Keratinocyte (primary cell): Measurements from ENCODE around the gene SPRY2. TPM values are rescaled to one million over a fixed set of nuclear protein-coding genes. Genes with fewer than 3 reads are reported as not detected.

Source experiments
- DNase-seq: peaks from one replicate; pipeline ENCODE4 v3.0.0-alpha.2; 2011; ENCODE audit warnings: low read depth, missing footprints, low spot score
- FAIRE-seq: peaks from 2 replicates; lab custom pipeline; 2011; peaks lifted over from hg19 to GRCh38; lab: Jason Lieb, UNC
- H2AFZ ChIP-seq: 2 replicates; pipeline ENCODE4 v1.6.0; 2012; ENCODE audit warnings: low read length, control low read depth, inconsistent platforms; ENCODE audit not compliant: control insufficient read depth
- H3K27ac ChIP-seq: 2 replicates; pipeline ENCODE4 v1.5.1; 2011; ENCODE audit warnings: low read length; ENCODE audit not compliant: control insufficient read depth, insufficient read depth
- H3K27me3 ChIP-seq: 3 replicates; pipeline ENCODE4 v1.6.0; 2011; ENCODE audit warnings: low read length; ENCODE audit not compliant: control insufficient read depth, insufficient read depth; ENCODE audit errors: extremely low read depth
- H3K36me3 ChIP-seq, 2 experiments: 2 replicates in 1 of 2; 3 replicates in 1 of 2; pipeline ENCODE4 v1.5.1; 2011; ENCODE audit warnings: low read length in 2 of 2, mild to moderate bottlenecking in 1 of 2; ENCODE audit not compliant: control insufficient read depth in 2 of 2, insufficient read depth in 2 of 2; ENCODE audit errors: extremely low read depth in 1 of 2
- H3K4me1 ChIP-seq: 3 replicates; pipeline ENCODE4 v1.5.1; 2011; ENCODE audit warnings: low read length; ENCODE audit not compliant: control insufficient read depth, insufficient read depth; ENCODE audit errors: extremely low read depth
- H3K4me2 ChIP-seq: 3 replicates; pipeline ENCODE4 v1.6.0; 2011; ENCODE audit warnings: low read depth, low read length; ENCODE audit not compliant: control insufficient read depth, insufficient read depth; ENCODE audit errors: extremely low read depth
- H3K4me3 ChIP-seq, 3 experiments: fragments of 200-600 bp in 1 of 3; sonication (generic) in 1 of 3; 2 replicates in 2 of 3; 3 replicates in 1 of 3; pipeline ENCODE4 v1.5.1; 2011 to 2016; ENCODE audit warnings: low read length in 3 of 3, mild to moderate bottlenecking in 3 of 3, control low read depth in 2 of 3, inconsistent platforms in 1 of 3, low read depth in 1 of 3, mixed read lengths in 1 of 3, mixed run types in 1 of 3, moderate library complexity in 1 of 3; ENCODE audit not compliant: control insufficient read depth in 2 of 3, insufficient read depth in 2 of 3; ENCODE audit errors: extremely low read depth in 1 of 3
- H3K79me2 ChIP-seq: 2 replicates; pipeline ENCODE4 v1.6.0; 2012; ENCODE audit warnings: low read length; ENCODE audit not compliant: control insufficient read depth, insufficient read depth
- H3K9ac ChIP-seq: 3 replicates; pipeline ENCODE4 v1.6.0; 2011; ENCODE audit warnings: low read length; ENCODE audit not compliant: control insufficient read depth, insufficient read depth; ENCODE audit errors: extremely low read depth
- H3K9me1 ChIP-seq: 3 replicates; pipeline ENCODE4 v1.6.0; 2011; ENCODE audit warnings: low read length; ENCODE audit not compliant: control insufficient read depth, insufficient read depth; ENCODE audit errors: extremely low read depth
- H3K9me3 ChIP-seq: 2 replicates; pipeline ENCODE4 v1.5.1; 2012; ENCODE audit warnings: low read depth, low read length; ENCODE audit not compliant: control insufficient read depth
- H4K20me1 ChIP-seq: 3 replicates; pipeline ENCODE4 v1.6.0; 2011; ENCODE audit warnings: low read length; ENCODE audit not compliant: control insufficient read depth, insufficient read depth; ENCODE audit errors: extremely low read depth
- EZH2 ChIP-seq: IDR thresholded peaks from one replicate; pipeline ENCODE4 v1.6.1; 2012; ENCODE audit warnings: inconsistent platforms, mild to moderate bottlenecking, low read length, moderate library complexity
- dilution Hi-C: fragments of 300-500 bp; cut with MboI; formaldehyde crosslinking; loops from one replicate; pipeline ENCODE4 v1.7.0; 2020; ENCODE audit warnings: low sequenced_read_pairs; ENCODE audit not compliant: extremely low pct_ligation_motif_present
- polyA plus RNA-seq, 5 experiments: library from polyadenylated mRNA; depleted of rRNA in 3 of 5; stranded (reverse) in 3 of 5; stranded (forward) in 1 of 5; unstranded in 1 of 5; fragments of >200 nt; gene quantifications; 1 replicate in 1 of 5; 2 replicates in 3 of 5; 3 replicates in 1 of 5; pipeline versions ENCODE4 v1.2.1 to v1.2.3, GENCODE V29; 2011 to 2012; ENCODE audit warnings: missing spikeins in 2 of 5, low read depth in 1 of 5, low replicate concordance in 1 of 5
- TF ChIP-seq, protein P1 (sequence below), 3 experiments: IDR thresholded peaks in 1 of 3; conservative IDR thresholded peaks in 1 of 3; optimal IDR thresholded peaks in 1 of 3; 2 replicates in 2 of 3; 3 replicates in 1 of 3; pipeline versions ENCODE3 to v1.5.1; 2011; ENCODE audit warnings: low read length in 3 of 3, mild to moderate bottlenecking in 3 of 3, moderate library complexity in 2 of 3, control low read depth in 1 of 3, inconsistent platforms in 1 of 3; ENCODE audit not compliant: insufficient read depth in 2 of 3; ENCODE audit errors: extremely low read depth in 1 of 3

SPRY2 gene
- polyA plus RNA-seq, 1 donor (not counting 4 experiments of a cell fraction or from before 2014, with no cell fraction given): 28.4 TPM

- no peaks in the 10 kb centered on the region for H3K79me2 ChIP-seq
- no peak overlapping the region for H3K9ac ChIP-seq
- no peak overlapping the region for H3K4me3 ChIP-seq
- dilution Hi-C loops: no loop called here
- no peaks in the 10 kb centered on the region for H3K9me1 ChIP-seq
- no peak overlapping the region for H3K4me2 ChIP-seq
- FAIRE-seq (no peak), DNase-seq (no peak)
- TF ChIP-seq, protein P1, sequence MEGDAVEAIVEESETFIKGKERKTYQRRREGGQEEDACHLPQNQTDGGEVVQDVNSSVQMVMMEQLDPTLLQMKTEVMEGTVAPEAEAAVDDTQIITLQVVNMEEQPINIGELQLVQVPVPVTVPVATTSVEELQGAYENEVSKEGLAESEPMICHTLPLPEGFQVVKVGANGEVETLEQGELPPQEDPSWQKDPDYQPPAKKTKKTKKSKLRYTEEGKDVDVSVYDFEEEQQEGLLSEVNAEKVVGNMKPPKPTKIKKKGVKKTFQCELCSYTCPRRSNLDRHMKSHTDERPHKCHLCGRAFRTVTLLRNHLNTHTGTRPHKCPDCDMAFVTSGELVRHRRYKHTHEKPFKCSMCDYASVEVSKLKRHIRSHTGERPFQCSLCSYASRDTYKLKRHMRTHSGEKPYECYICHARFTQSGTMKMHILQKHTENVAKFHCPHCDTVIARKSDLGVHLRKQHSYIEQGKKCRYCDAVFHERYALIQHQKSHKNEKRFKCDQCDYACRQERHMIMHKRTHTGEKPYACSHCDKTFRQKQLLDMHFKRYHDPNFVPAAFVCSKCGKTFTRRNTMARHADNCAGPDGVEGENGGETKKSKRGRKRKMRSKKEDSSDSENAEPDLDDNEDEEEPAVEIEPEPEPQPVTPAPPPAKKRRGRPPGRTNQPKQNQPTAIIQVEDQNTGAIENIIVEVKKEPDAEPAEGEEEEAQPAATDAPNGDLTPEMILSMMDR (optimal IDR thresholded peaks at IDR 0.05 in 1 of 3, IDR thresholded peaks at IDR 0.05 in 1 of 3, conservative IDR thresholded peaks at IDR 0.05 in 1 of 3; ENCODE audit: extremely low read depth in 1 of 3, insufficient read depth in 2 of 3, low read length in 3 of 3): no peak
- TF ChIP-seq EZH2: no peak
- no peak overlapping the region for H3K27ac ChIP-seq
- no peaks in the 10 kb centered on the region for H3K36me3 ChIP-seq
- H3K9me3 ChIP-seq: no peaks in the 10 kb centered on the region
- no peaks in the 10 kb centered on the region for H3K4me1 ChIP-seq
- H2AFZ ChIP-seq: no peak overlapping the region
- no peaks in the 10 kb centered on the region for H3K27me3 ChIP-seq
- no peaks in the 10 kb centered on the region for H4K20me1 ChIP-seq
Measured at GRCh38 chr13:80382576-80382975, 41.6 kb upstream of the SPRY2 start.

DNA sequence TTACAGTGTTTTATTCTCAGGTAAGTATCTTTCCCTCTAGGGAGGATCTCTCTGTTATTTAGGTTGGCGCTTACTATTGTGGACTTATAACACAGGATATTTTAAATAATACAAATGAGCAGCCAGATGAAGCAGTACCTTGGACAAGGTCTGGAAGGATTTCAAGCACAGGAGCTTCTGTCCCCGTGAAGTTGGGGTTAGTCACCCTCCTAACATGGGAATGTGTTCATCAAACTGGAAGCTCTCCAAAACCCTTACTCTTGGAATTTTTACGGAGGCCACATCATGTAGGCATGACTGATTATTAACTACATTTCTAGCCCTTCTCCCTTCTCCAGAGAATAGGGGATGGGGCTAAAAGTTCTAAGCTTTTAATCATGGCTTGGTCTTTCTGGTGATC lies 38.3 kb upstream of the SPRY2 start:
- H3K9me1 ChIP-seq: no peaks in the 10 kb centered on the region
- H3K4me3 ChIP-seq: no peak overlapping the region
- H2AFZ ChIP-seq: no peak overlapping the region
- no peaks in the 10 kb centered on the region for H3K4me1 ChIP-seq
- no peaks in the 10 kb centered on the region for H3K36me3 ChIP-seq
- H4K20me1 ChIP-seq: no peaks in the 10 kb centered on the region
- no peak overlapping the region for H3K9ac ChIP-seq
- H3K4me2 ChIP-seq: no peak overlapping the region
- FAIRE-seq (no peak), DNase-seq (peak; percentile 4)
- TF ChIP-seq, protein P1 (optimal IDR thresholded peaks at IDR 0.05 in 1 of 3, IDR thresholded peaks at IDR 0.05 in 1 of 3, conservative IDR thresholded peaks at IDR 0.05 in 1 of 3; ENCODE audit: extremely low read depth in 1 of 3, insufficient read depth in 2 of 3, low read length in 3 of 3): no peak
- no peak for TF ChIP-seq EZH2
- H3K27me3 ChIP-seq: no peaks in the 10 kb centered on the region
- no peak overlapping the region for H3K27ac ChIP-seq
- no peaks in the 10 kb centered on the region for H3K79me2 ChIP-seq
- dilution Hi-C loops: no loop called here
- no peaks in the 10 kb centered on the region for H3K9me3 ChIP-seq
